Myocyte (in vitro differentiated cells): ENCODE data around the gene NEDD4L. TPM values are rescaled to one million over a fixed set of nuclear protein-coding genes. Genes with fewer than 3 reads are reported as not detected.

Experiments
- DNase-seq: peaks from one replicate; pipeline ENCODE4 v3.0.0-alpha.2; 2012; ENCODE audit warnings: low read depth
- total RNA-seq: library from RNA; depleted of rRNA; stranded (reverse); fragments of >200 nt; gene quantifications from 2 replicates; pipeline ENCODE4 v1.2.3, GENCODE V29; 2014

Gene NEDD4L
- total RNA-seq, 1 donor from 2014 or later: 31.7 TPM

- DNase-seq: no peak
Measured at GRCh38 chr18:58051765-58052460, 7.9 kb downstream of the NEDD4L start.

- DNase-seq: no peak
Measured at GRCh38 chr18:58052960-58053359, 8.9 kb downstream of the NEDD4L start.

GRCh38 chr18:58054041-58054781 lies 10.2 kb downstream of the NEDD4L start:
- DNase-seq: no peak

DNA sequence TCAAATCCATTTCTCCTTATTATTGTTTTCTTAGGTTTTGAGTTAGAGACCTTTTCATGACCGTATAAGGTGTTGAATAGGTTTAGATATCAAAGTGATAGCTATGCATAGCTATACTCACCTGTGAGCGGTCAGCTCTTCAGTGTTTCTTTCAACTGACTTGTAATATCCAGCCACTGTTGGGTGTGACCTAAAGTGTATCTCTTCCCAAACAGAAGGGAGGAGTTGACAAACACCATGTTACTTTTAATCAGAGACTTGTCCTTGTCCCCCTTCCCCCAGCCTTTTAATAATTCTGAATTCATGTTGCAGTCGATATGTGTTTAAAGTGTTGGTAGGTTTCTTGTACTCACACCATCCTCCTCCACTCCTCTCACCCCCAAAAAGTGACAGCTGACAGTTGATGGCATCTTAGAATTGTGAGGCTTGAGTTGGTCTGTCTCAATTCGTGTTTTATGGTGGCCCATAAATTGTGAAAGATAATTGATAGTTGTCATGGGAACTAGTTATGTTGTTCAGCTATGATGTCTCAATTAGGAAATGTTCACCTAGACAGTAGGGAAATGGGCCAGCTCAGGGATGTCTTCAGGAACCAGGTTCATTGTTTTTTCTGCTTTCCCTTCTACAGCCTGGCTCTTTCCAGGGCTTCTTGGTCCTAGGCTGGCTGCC lies 12.0 kb downstream of the NEDD4L start:
- no peak for DNase-seq

GRCh38 chr18:58056852-58057251 lies 12.8 kb downstream of the NEDD4L start:
- DNase-seq: no peak

GRCh38 chr18:58057291-58057965 lies 13.4 kb downstream of the NEDD4L start:
- DNase-seq: peak; percentile 70

DNA sequence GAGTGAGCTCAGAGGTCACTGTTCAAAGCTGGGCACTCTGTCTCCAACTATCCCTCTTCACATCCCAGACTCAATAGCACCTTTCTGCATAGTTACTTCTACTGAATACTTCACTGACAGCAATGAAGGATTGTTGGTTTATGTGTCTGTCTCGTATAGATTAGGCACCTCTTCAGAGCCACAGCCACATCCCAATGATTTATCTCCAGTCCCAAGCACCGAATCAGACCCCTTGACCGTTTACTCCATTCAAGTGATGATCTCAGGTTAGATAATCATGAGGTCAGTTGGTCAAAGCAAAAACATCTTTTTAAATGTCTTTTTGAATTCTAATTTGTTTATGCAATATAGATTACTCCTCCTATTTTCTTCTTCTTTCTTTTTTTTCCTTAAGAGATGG lies 14.7 kb downstream of the NEDD4L start:
- DNase-seq: no peak

GRCh38 chr18:58060254-58060653 lies 16.2 kb downstream of the NEDD4L start:
- no peak for DNase-seq

- DNase-seq: no peak
Measured at GRCh38 chr18:58061349-58061748, 17.3 kb downstream of the NEDD4L start.

DNA sequence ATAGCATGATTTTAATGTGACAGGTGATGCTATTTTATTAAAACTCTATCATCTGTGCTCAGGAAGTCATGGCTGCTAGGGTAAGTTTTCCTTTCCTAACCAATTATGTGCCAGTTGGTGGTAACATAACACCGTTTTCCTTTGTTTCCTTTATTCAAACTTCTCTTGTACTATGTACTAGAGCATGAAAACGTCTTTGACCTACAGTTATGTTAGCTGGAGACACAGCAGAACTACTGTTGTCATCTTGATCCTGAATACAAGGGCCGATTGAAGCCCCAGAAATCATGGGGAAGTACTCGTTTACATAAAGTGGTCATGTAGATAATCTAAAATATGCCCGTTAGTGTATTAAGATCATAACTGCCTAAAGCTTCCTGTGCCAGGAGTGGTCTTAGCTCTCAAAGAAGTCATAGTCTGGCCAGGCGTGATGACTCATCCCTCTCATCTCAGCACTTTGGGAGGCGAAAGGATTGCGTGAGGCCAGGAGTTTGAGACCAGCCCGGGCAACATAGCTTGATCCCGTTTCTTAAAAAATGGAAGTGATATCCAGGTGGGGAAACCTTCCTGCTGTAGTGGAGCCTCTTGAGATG lies 20.5 kb downstream of the NEDD4L start:
- DNase-seq: no peak

GRCh38 chr18:58065956-58066355 lies 21.9 kb downstream of the NEDD4L start:
- no peak for DNase-seq

GRCh38 chr18:58067601-58068000 lies 23.6 kb downstream of the NEDD4L start:
- DNase-seq: no peak

GRCh38 chr18:58069099-58069498 lies 25.1 kb downstream of the NEDD4L start:
- DNase-seq: no peak

DNA sequence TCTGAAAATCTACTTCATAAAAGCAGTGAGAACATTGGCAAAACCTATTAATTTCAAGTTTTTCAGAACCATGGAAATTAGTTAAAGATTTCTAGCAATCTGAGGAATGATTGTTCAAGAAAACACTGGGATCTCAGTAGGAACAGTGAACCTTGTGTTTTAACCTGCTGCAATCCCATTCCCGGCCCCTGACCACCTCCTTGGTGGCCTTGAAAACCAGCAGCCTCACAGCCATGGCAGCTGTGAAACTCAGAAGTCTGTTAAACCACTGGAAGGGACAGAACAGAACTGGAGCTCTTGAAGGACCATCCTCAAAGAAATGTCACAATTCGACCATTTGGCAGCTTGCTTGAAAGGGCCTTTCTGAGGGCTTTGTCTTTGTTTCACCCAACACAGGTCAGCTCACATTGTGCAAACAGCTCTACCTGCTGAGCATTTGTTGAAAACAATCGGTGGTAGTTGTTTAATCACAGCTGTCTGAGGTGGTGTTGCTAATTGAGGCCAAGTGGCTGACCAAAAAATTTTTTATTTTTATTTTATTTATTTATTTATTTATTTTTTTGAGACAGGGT lies 25.8 kb downstream of the NEDD4L start:
- DNase-seq: no peak

- no peak for DNase-seq
Measured at GRCh38 chr18:58076052-58076451, 32.0 kb downstream of the NEDD4L start.

DNA sequence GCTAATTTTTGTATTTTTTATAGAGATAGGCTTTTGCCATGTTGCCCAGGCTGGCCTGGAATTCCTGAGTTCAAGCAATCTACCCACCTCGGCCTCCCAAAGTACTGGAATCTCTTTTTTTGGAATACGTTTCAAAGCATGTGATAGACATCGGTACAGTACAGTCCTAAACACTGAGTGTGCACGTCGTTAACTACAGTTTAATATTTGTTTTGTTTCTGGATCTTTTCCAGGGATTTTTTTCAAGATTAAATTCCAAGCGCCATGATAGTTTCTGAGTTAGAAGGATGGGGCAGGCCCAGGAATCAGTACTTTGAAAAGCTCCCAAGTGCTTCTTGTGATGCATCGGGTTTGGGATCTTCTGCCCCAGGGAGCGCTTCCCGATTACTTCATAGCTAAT lies 33.3 kb downstream of the NEDD4L start:
- no peak for DNase-seq

DNA sequence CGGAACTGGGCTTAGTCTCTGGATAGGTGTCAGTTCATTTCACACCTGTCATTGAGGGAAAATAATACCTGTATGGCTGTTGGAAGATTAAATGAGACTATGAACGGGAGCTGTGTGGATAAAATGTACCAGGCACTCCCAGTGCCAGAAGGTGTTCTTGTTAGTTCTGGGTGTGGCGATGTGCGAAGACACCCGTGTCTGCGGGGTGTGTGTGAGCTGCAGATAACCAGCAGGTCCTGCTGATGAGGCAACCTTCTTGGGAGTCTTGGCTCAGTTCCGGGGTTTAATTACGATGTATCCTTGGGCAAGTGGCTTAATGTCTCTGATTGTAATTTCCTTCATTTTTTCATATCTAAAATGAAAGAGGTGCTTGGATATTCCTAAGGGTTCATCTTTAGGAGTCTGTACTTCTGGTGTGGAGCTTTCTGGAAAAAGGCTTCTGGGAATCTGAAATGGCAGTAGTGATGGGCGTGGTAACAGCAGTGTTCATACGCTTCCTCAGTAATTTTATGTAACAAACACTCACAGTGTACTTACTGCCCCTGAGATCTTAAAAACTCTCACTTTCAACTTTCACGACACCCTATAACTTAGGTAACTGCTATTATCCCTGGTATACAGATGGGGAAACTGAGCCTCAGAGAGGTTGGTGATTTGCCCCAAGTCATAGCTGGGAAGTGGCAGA lies 35.0 kb downstream of the NEDD4L start:
- DNase-seq: no peak

DNA sequence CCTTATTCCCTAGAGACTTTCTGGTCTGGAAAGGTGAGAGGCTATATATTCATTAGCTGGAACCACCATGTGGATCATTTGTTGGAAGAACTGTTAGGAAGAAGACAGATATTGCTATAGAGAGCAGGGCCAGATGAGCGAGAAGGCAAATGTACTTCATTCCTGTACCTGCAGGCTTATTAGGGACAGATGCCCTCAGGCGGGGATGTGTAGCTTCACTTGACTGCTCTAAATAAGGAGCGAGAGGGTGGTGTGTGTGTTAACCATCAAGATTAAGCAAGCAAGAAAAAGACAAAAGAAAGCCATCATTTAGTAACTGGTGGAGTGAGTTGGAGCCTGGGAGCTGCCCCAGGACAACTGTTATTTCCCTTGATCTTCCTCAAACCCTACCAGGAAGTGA lies 36.4 kb downstream of the NEDD4L start:
- no peak for DNase-seq

DNA sequence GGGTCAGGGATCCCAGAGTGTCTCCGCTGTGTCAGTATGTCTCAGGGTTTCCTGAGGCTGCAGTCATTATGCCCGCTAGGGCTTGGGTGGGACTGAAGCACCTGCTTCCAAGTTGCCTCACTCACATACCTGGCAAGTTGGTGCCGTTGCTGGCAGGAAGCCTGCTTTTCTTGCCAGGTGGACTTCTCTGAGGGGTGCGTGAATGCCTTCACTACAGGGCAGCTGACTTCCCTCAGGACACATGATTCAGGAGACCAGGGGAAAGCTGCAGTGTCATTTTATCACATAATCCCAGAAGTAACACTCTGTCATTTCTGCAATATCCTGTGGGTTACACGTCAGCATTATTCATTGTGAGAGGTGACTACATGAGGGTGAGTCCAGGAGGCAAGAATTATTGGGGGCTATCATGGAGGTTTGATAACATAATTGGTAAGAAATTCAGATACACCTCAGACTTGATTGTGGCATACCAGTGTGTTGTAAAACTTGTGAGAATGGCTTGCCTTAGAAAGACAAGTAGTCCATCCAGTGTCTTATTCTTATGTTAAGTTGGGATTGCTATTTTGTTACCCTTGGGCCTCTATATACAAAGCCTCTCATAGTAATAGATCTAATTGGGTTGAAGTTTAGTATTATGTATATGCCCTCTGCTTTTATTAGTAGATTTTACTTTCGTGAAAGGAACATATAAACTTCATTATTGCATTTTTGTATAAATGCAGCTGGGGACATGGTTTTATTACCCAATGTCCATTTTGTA lies 44.1 kb downstream of the NEDD4L start:
- DNase-seq: no peak

- DNase-seq: no peak
Measured at GRCh38 chr18:58088691-58089065, 44.7 kb downstream of the NEDD4L start.
